Heart left ventricle (tissue), 16 donors: ENCODE data around the gene RUSC2. TPM values are rescaled to one million over a fixed set of nuclear protein-coding genes. Genes with fewer than 3 reads are reported as not detected.
A peak's percentile ranks its signal among the peaks of the same experiment; 100 is the strongest.

Source experiments
- ATAC-seq, 4 donors: fragments of 200-7000 bp; cut with Tn5 transposase; one replicate each; pipeline ENCODE4 v1.9.1; 2020 to 2022; ENCODE audit warnings: moderate library complexity in 4 of 4, mild to moderate bottlenecking in 3 of 4, moderate number of reproducible peaks in 1 of 4
- DNase-seq, 5 donors: peaks; one replicate each; pipeline ENCODE4 v3.0.0-alpha.2; 2020
- H3K27ac ChIP-seq, 12 donors: fragments of 200-600 bp; sonication (generic) in 4 of 12; one replicate each; pipeline versions ENCODE4 v1.5.0 to v1.8.0; 2016 to 2022; ENCODE audit warnings: mild to moderate bottlenecking in 2 of 12
- H3K27me3 ChIP-seq, 9 donors: fragments of 200-600 bp; sonication (generic) in 2 of 9; one replicate each; pipeline versions ENCODE4 v1.5.1 to v1.8.0; 2016 to 2022; ENCODE audit warnings: mild to moderate bottlenecking in 3 of 9
- H3K36me3 ChIP-seq, 9 donors: fragments of 200-600 bp; sonication (generic) in 2 of 9; one replicate each; pipeline versions ENCODE4 v1.5.0 to v1.8.0; 2018 to 2022; ENCODE audit warnings: mild to moderate bottlenecking in 2 of 9
- H3K4me1 ChIP-seq, 12 donors: fragments of 200-600 bp; sonication (generic) in 4 of 12; one replicate each; pipeline versions ENCODE4 v1.5.0 to v1.8.0; 2016 to 2022; ENCODE audit warnings: mild to moderate bottlenecking in 3 of 12
- H3K4me3 ChIP-seq, 12 donors: fragments of 200-600 bp; sonication (generic) in 4 of 12; one replicate each; pipeline versions ENCODE4 v1.5.0 to v1.8.0; 2017 to 2022; ENCODE audit warnings: mild to moderate bottlenecking in 9 of 12, moderate library complexity in 4 of 12
- H3K9me3 ChIP-seq, 12 donors: fragments of 200-600 bp; sonication (generic) in 4 of 12; one replicate each; pipeline versions ENCODE4 v1.5.0 to v1.8.0; 2016 to 2022; ENCODE audit warnings: mild to moderate bottlenecking in 1 of 12
- CTCF ChIP-seq, 12 donors: fragments of 200-600 bp; sonication (generic) in 4 of 12; IDR thresholded peaks; one replicate each; pipeline versions ENCODE4 v1.5.0 to v1.8.0; 2018 to 2022; ENCODE audit warnings: antibody characterized with exemption in 12 of 12, mild to moderate bottlenecking in 5 of 12
- POLR2A ChIP-seq, 2 donors: fragments of 450-650 bp; IDR thresholded peaks; one replicate each; pipeline ENCODE4 v1.6.1; 2017; ENCODE audit warnings: antibody characterized with exemption in 2 of 2, mild to moderate bottlenecking in 2 of 2, moderate library complexity in 2 of 2
- WGBS, 4 donors: extraction: QIAGEN DNeasy Blood & Tissue Kit in 2 of 4; methylation state at CpG; one replicate each; pipeline versions ENCODE4 v1.1.5 to v1.1.7; 2013 to 2018; 5-methylcytosine and 5-hydroxymethylcytosine counted together
- intact Hi-C, 10 donors: fragments of 100-400 bp; cut with DNase I; formaldehyde crosslinking; loops; one replicate each; pipeline versions ENCODE4 v1.11.1 to v1.14.2; 2022
- long read RNA-seq, 3 donors: library from polyadenylated mRNA; unstranded; transcript quantifications; one replicate each; pipeline ENCODE4 v2.0.0, GENCODE V29; 2020 to 2021
- polyA plus RNA-seq, 2 donors: library from polyadenylated mRNA; stranded (reverse); fragments of 200-250 nt; gene quantifications; one replicate each; pipeline ENCODE4 v1.2.3, GENCODE V29; 2013
- total RNA-seq, 9 donors: library from RNA; depleted of rRNA in 2 of 9; stranded (reverse); fragments of >200 nt in 2 of 9; fragmentation: NEBNext Ultra II Directional in 3 of 9; extraction: Animal tissue kit (Norgen Biotek cat#: 25700) in 3 of 9; gene quantifications; one replicate each; pipeline versions ENCODE4 v1.1.0 to v1.2.4, GENCODE V29; 2016 to 2023
- donor health status: ischemic (EF 13 %, LVEDD 7.1; RV severe dilation, severe dysfunction).
- donor health status: healthy with polysubstance abuse.
- donor health status: DM: no; HTN: yes; CAD: no.
- donor health status: DM: no; HTN: no; CAD: no.
- donor health status: ischemic (EF 25% LVEDD 6.9; RV normal size, moderate dysfunction).
- donor health status: ischemic (EF 25% LVEDD 5.7; RV mildly dilated, moderate dysfunction).
- donor health status: healthy.
- donor health status: DM: yes; HTN: yes; CAD: no.
- donor health status: ischemic (EF 35%, LVEDD 5.7; RV mildly dilated, moderate dysfunction).
- donor health status: nonischemic (EF 11% LVEDD 7.7; RV severe dilation, severe dysfunction).
- donor health status: DM: yes; HTN: yes; CAD: no.
- donor health status: PGD.
- donor health status: ischemic (EF 29% LVEDD 5.4; RV normal size, mild dysfunction).
- donor health status: nonischemic (EF 23%, LVEDD 6.1; RV moderate dilation, normal function).

Gene RUSC2
- total RNA-seq (10 to 100 TPM; 23.0 to 56.1 (median 30.5) TPM), polyA plus RNA-seq (10 to 100 TPM; 23.8 to 38.0 TPM)
- long read RNA-seq, donor 1, partial matches to known transcripts: 4 of 4 reads
- long read RNA-seq, donor 1, other reads (novel, unspliced or antisense): 0 of 4 reads
- long read RNA-seq, donor 2, partial matches to known transcripts: 14 of 15 reads
- long read RNA-seq, donor 2, other reads (novel, unspliced or antisense): 1 of 15 reads
- long read RNA-seq, donor 3, partial matches to known transcripts: 9 of 9 reads
- long read RNA-seq, donor 3, other reads (novel, unspliced or antisense): 0 of 9 reads

DNA sequence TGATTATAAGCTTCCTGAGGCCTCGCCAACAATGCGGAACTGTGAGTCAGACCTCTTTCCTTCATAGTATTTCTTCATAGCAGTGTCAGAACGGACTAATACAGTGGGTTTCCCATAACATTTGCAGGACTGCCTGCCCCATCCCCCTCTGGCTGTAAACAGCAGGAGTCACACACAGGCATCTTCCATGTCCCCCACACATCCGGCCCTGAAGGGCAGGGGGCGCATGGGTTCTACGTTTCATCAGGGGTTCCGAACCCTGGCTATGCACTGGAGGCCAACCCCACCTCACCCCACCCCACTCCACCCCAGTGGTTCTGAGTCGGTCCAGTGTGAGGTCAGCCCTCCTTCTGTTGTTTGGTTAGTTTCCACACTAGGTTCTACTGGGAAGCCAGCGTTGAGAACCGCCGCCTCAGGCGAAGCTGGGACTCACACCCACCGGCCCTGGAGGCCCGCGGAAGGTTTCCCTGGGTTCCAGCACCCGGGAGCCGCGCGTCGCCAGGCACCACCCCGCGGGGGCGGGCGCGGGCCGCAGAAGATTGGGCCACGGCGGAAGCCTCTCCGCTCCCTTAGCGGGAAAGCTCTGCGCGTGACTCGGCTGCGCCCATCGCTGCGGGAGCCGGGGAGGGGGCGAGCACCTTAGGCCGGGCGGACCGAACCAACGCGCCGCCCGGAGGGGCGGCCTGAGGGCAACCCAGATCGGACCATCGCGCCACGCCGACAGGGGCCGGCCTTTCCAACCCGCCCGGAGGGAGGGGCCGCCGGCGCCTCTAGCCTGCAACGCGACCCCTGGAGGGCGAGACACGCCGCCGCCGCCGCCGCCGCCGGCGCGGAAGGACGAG, at the start of gene RUSC2:
Gene RUSC2, plus strand, starts transcription at position 799 of the 842 bp plus-strand sequence. CDS start 56,411 bp downstream, outside the sequence.
- TF ChIP-seq CTCF (IDR thresholded peaks at IDR 0.05): peak; percentile 17 to 64 (median 46)
- TF ChIP-seq POLR2A (IDR thresholded peaks at IDR 0.05): peak in 1 of 2 donors; percentile 79
- peak; percentile 78 to 90 (median 87) for ATAC-seq
- Histone ChIP-seq H3K27ac (peak within 1 kb of the TSS; percentile 87 to 98 (median 96)), H3K36me3 (no peaks in the 10 kb centered on the region), H3K4me1 (peaks cover 5 to 40% (median 31%) of the 10 kb centered on the region in 12 donors), H3K27me3 (no peaks in the 10 kb centered on the region), H3K9me3 (peaks cover 0 to 8% (median 0%) of the 10 kb centered on the region in 12 donors), H3K4me3 (peak within 1 kb of the TSS; percentile 53 to 97 (median 86))
- intact Hi-C loops: loop anchor here in 8 of 10 donors (1.0 to 5.0 kb wide), 10 partner anchors 21 to 168 kb away; partner anchors contain the start of genes CCDC107 (in 1 of the 8) and RMRP (in 1 of the 8)
- WGBS, 4 donors: 1 to 2% (median 2%) methylated on average over 18 to 71 of the region's 71 CpGs
- DNase-seq: peak; percentile 87 to 92 (median 91)

GRCh38 chr9:35446012-35446411, 43.9 kb upstream of the RUSC2 start:
- Histone ChIP-seq H3K9me3 (no peaks in the 10 kb centered on the region), H3K4me3 (no peak overlapping the region), H3K27ac (no peak overlapping the region), H3K36me3 (no peaks in the 10 kb centered on the region), H3K4me1 (no peaks in the 10 kb centered on the region), H3K27me3 (no peaks in the 10 kb centered on the region)
- TF ChIP-seq POLR2A (IDR thresholded peaks at IDR 0.05) (no peak), CTCF (IDR thresholded peaks at IDR 0.05) (no peak)
- ATAC-seq (no peak), DNase-seq (no peak)
- intact Hi-C loops: no loop called here
- 90 to 97% (median 94%) methylated on average over 3 of the region's 3 CpGs for WGBS, 4 donors

DNA sequence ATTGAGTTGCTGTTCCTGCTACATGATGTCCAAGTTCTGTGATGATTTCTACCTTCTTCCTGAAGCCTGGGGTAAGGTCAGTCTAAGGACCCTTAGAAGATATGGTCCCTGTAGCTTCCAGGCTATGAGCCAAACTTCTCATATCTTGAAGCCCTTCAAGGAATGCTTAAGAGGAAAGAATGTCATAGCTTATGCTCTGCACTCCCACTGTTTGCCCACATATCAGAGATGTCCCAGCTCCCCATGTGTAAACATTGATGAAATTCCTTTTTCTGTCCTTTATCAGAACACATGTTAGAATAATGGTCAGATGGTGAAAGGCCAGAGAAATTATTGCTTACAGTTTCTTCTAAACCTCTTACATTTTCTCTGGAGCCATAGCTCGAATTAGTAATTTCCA, 41.4 kb upstream of the RUSC2 start:
- no peak overlapping the region for H3K4me3 ChIP-seq
- H3K27ac ChIP-seq: no peak overlapping the region
- ATAC-seq (no peak), DNase-seq (no peak)
- WGBS, 4 donors: 44 to 85% (median 74%) methylated on average over 1 of the region's 1 CpG
- intact Hi-C loops: no loop called here
- H3K27me3 ChIP-seq: no peaks in the 10 kb centered on the region
- no peaks in the 10 kb centered on the region for H3K36me3 ChIP-seq
- TF ChIP-seq POLR2A (IDR thresholded peaks at IDR 0.05) (no peak), CTCF (IDR thresholded peaks at IDR 0.05) (no peak)
- no peaks in the 10 kb centered on the region for H3K9me3 ChIP-seq
- H3K4me1 ChIP-seq: no peaks in the 10 kb centered on the region

DNA sequence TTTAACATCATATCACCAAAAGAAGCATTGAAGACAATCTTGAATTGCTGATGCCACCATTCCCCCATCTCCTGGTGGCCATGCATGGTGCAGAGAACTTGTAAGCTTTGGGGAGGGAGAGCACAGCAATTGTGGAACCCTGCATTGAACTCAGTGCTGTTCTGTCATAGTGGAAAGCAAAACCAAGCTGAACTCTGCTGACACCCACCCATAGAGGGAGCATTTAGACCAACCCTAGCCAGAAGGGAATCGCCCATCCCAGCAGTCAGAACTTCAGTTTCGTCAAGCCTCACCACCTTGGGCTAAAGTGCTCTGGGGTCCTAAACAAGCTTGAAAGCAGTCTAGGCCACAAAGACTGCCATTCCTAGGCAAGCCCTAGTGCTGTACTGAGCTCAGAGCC, 37.4 kb upstream of the RUSC2 start:
- Histone ChIP-seq H3K27me3 (no peaks in the 10 kb centered on the region), H3K4me1 (no peaks in the 10 kb centered on the region), H3K9me3 (peaks cover 0 to 15% (median 0%) of the 10 kb centered on the region in 12 donors), H3K4me3 (no peak overlapping the region), H3K27ac (no peak overlapping the region), H3K36me3 (no peaks in the 10 kb centered on the region)
- TF ChIP-seq CTCF (IDR thresholded peaks at IDR 0.05): no peak
- no peak for TF ChIP-seq POLR2A (IDR thresholded peaks at IDR 0.05)
- intact Hi-C loops: no loop called here
- ATAC-seq (no peak), DNase-seq (no peak)
- 87 to 100% (median 92%) methylated on average over 2 of the region's 2 CpGs for WGBS, 4 donors
